Measurements from ENCODE around the gene DNAJC5G. TPM values are rescaled to one million over a fixed set of nuclear protein-coding genes. Genes with fewer than 3 reads are reported as not detected.
"Not testable (repeated sequence)": the region's sequence is repeated elsewhere in the genome, so short reads cannot be mapped to it uniquely, and the experiment has no call there.

Gene DNAJC5G
- total RNA-seq, 1 experiment from 2014 or later, result not detected

DNA sequence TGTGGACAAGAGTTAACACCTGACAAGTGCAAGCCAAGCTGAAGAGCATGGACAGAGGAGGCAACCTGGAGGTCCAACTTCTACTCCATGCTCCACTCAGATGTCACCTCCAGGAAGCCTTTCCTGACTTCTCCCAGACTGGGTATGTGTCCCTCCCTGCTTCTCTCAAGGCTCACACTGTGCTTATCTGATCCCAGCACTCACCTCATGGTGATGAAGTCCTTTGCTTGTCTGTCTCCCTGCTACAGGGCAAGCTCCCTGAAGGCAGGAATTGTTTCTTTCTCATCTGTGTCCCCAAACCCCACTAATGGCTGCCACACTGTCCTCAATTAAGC is 9.7 kb upstream of the DNAJC5G start:
- intact Hi-C loops (cut with micrococcal nuclease), result no loop called here
- H2AFZ ChIP-seq (ENCODE audit: low read length), result 0 out of 2 replicates have a peak overlapping the region, but pooled peaks have one; percentile 96
- H3K4me2 ChIP-seq (ENCODE audit: low read length), result peak overlapping the region; percentile 93; the same call in 1 of the 2 replicates

DNA sequence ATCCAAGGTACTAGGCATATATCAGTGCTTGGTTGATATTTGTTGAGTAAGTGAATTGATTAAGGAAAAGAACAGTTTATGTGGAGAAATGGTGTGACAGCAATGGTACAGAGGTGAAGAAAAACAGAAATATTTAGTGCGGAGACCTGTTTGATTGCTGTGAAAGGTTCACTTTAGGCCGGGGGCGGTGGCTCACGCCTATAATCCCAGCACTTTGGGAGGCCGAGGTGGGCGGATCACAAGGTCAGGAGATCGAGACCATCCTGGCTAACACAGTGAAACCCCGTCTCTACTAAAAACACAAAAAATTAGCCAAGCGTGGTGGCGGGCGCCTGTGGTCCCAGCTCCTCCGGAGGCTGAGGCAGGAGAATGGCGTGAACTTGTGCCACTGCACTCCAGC is 6.9 kb upstream of the DNAJC5G start:
- CTCF ChIA-PET, result interaction anchor here (0.7 kb wide), 1 partner anchor 15 kb away, joined by 3 read pairs; no protein-coding TSS in a partner anchor
- BruUV-seq (replicated peaks); ATAC-seq; H3K9me2 ChIP-seq (replicated peaks; ENCODE audit: low read length); H3K36me3 ChIP-seq (ENCODE audit: low read depth, low read length); DNase-seq; H4K20me1 ChIP-seq (ENCODE audit: low read length); intact Hi-C loops (cut with micrococcal nuclease); H3K9me3 ChIP-seq (ENCODE audit: low read length); H3K27ac ChIP-seq (ENCODE audit: low read length); POLR2A ChIA-PET (ENCODE audit: unreplicated experiment); H3K4me3 ChIP-seq (ENCODE audit: low read length); H3K79me2 ChIP-seq (ENCODE audit: low read length); H2AFZ ChIP-seq (ENCODE audit: low read length); H3F3A ChIP-seq (ENCODE audit: low read length, unreplicated experiment); H3K4me2 ChIP-seq (ENCODE audit: low read length); H3K9ac ChIP-seq (ENCODE audit: low read length): not testable (repeated sequence)
- H3K4me1 ChIP-seq (ENCODE audit: insufficient read depth, low read length), result 0 out of 2 replicates have a peak, but pooled peaks cover 10% of the 10 kb centered on the region
- H3K27me3 ChIP-seq (ENCODE audit: low read length), result peaks cover 25% of the 10 kb centered on the region

More for the DNA sequence above, 9.7 kb upstream of the DNAJC5G start:
- Histone ChIP-seq H3K4me3 (ENCODE audit: low read length) (no peak overlapping the region), H3K27me3 (ENCODE audit: low read length) (peaks cover 50% of the 10 kb centered on the region), H3K9me3 (ENCODE audit: low read length) (no peaks in the 10 kb centered on the region), H3K36me3 (ENCODE audit: low read depth, low read length) (no peaks in the 10 kb centered on the region), H3K9ac (ENCODE audit: low read length) (no peak overlapping the region), H3K79me2 (ENCODE audit: low read length) (no peaks in the 10 kb centered on the region), H3F3A (ENCODE audit: low read length, unreplicated experiment) (no peaks in the 10 kb centered on the region), H4K20me1 (ENCODE audit: low read length) (no peaks in the 10 kb centered on the region), H3K27ac (ENCODE audit: low read length) (no peak overlapping the region), H3K4me1 (ENCODE audit: insufficient read depth, low read length) (peaks cover 18% of the 10 kb centered on the region; the same call in 1 of the 2 replicates), H3K9me2 (replicated peaks; ENCODE audit: low read length) (no peaks in the 10 kb centered on the region)
- ChIA-PET POLR2A (ENCODE audit: unreplicated experiment) (no interaction called here), CTCF (no interaction called here)
- no peak for TF ChIP-seq EZH2 (IDR thresholded peaks at IDR 0.05; ENCODE audit: low read length, unreplicated experiment)
- TF ChIP-seq EZH2phosphoT487 (IDR thresholded peaks at IDR 0.05; ENCODE audit: borderline replicate concordance, low read length), result no peak
- TF ChIP-seq, protein P1, sequence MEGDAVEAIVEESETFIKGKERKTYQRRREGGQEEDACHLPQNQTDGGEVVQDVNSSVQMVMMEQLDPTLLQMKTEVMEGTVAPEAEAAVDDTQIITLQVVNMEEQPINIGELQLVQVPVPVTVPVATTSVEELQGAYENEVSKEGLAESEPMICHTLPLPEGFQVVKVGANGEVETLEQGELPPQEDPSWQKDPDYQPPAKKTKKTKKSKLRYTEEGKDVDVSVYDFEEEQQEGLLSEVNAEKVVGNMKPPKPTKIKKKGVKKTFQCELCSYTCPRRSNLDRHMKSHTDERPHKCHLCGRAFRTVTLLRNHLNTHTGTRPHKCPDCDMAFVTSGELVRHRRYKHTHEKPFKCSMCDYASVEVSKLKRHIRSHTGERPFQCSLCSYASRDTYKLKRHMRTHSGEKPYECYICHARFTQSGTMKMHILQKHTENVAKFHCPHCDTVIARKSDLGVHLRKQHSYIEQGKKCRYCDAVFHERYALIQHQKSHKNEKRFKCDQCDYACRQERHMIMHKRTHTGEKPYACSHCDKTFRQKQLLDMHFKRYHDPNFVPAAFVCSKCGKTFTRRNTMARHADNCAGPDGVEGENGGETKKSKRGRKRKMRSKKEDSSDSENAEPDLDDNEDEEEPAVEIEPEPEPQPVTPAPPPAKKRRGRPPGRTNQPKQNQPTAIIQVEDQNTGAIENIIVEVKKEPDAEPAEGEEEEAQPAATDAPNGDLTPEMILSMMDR (conservative IDR thresholded peaks at IDR 0.05; ENCODE audit: low read depth, low read length), result no peak
- no TSS peak for BruUV-seq (replicated peaks)
- ATAC-seq (no peak), DNase-seq (no peak)

DNA sequence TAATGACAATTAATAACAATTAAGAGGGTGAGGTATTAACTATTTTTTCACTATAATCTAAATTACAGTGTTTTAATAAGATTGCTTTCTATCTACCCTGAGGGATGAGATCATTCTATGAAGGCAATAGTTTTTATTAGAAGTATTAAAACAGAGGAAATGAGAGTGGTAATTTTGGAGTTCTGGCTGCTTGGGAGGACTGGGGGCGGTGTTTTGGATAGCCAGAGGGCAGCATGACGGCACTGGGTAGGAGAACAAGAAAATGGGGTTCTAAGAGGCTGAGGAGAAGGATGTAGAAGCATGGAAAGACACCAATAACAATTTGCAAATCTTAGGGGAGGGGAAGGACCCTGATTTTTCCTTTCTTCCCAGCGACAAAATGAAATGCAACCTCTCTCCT is 5.1 kb upstream of the DNAJC5G start:
- H4K20me1 ChIP-seq (ENCODE audit: low read length), result no peaks in the 10 kb centered on the region
- intact Hi-C loops (cut with micrococcal nuclease), result no loop called here
- no peaks in the 10 kb centered on the region for H3K9me2 ChIP-seq (replicated peaks; ENCODE audit: low read length)
- no peak overlapping the region for H3K4me3 ChIP-seq (ENCODE audit: low read length)
- no peak overlapping the region for H3K4me2 ChIP-seq (ENCODE audit: low read length)
- no TSS peak for BruUV-seq (replicated peaks)
- H3K36me3 ChIP-seq (ENCODE audit: low read depth, low read length), result no peaks in the 10 kb centered on the region
- no peak overlapping the region for H3K9ac ChIP-seq (ENCODE audit: low read length)
- no peaks in the 10 kb centered on the region for H3K79me2 ChIP-seq (ENCODE audit: low read length)
- POLR2A ChIA-PET (ENCODE audit: unreplicated experiment), result no interaction called here
- TF ChIP-seq, protein P1 (conservative IDR thresholded peaks at IDR 0.05; ENCODE audit: low read depth, low read length), result no peak
- TF ChIP-seq EZH2phosphoT487 (IDR thresholded peaks at IDR 0.05; ENCODE audit: borderline replicate concordance, low read length) (no peak), EZH2 (IDR thresholded peaks at IDR 0.05; ENCODE audit: low read length, unreplicated experiment) (no peak)
- H3K27me3 ChIP-seq (ENCODE audit: low read length), result peaks cover 6% of the 10 kb centered on the region; the same call in 1 of the 2 replicates
- no peak overlapping the region for H3K27ac ChIP-seq (ENCODE audit: low read length)
- H3K4me1 ChIP-seq (ENCODE audit: insufficient read depth, low read length), result no peaks in the 10 kb centered on the region
- DNase-seq (no peak), ATAC-seq (no peak)
- H3K9me3 ChIP-seq (ENCODE audit: low read length), result no peaks in the 10 kb centered on the region
- CTCF ChIA-PET, result no interaction called here
- no peaks in the 10 kb centered on the region for H3F3A ChIP-seq (ENCODE audit: low read length, unreplicated experiment)
- H2AFZ ChIP-seq (ENCODE audit: low read length), result no peak overlapping the region

Data from PC-3 (cell line).